GM12874 (cell line): ENCODE results near the gene RABGEF1.

ENCODE experiments used
- CTCF ChIP-seq: IDR thresholded peaks from 2 replicates; pipeline ENCODE4 v1.5.1; 2011; ENCODE audit warnings: low read depth, mild to moderate bottlenecking, control low read depth, low read length, moderate library complexity; ENCODE audit not compliant: insufficient read depth

RABGEF1 gene

GRCh38 chr7:66740302-66740979 lies at the start of gene RABGEF1:
Gene RABGEF1, plus strand, starts transcription at chr7:66740733. Its CDS starts 31,167 bp downstream, at chr7:66771900.
- no peak for TF ChIP-seq CTCF

- no peak for TF ChIP-seq CTCF
Observed at GRCh38 chr7:66693331-66693730, 47.2 kb upstream of the RABGEF1 start.

GRCh38 chr7:66694286-66694685 lies 46.2 kb upstream of the RABGEF1 start:
- no peak for TF ChIP-seq CTCF

GRCh38 chr7:66696774-66697191 lies 43.8 kb upstream of the RABGEF1 start:
- TF ChIP-seq CTCF: no peak

GRCh38 chr7:66697449-66698438 lies 42.8 kb upstream of the RABGEF1 start:
- no peak for TF ChIP-seq CTCF

- no peak for TF ChIP-seq CTCF
Observed at GRCh38 chr7:66698652-66699205, 41.8 kb upstream of the RABGEF1 start.

- TF ChIP-seq CTCF: no peak
Observed at GRCh38 chr7:66699998-66700397, 40.5 kb upstream of the RABGEF1 start.
